GM04504 (cell line): ENCODE data around the gene CPNE5.

Experiments
- DNase-seq: peaks from one replicate; pipeline ENCODE4 v3.0.0-alpha.2; 2012; ENCODE audit warnings: low read depth

Gene CPNE5

DNA sequence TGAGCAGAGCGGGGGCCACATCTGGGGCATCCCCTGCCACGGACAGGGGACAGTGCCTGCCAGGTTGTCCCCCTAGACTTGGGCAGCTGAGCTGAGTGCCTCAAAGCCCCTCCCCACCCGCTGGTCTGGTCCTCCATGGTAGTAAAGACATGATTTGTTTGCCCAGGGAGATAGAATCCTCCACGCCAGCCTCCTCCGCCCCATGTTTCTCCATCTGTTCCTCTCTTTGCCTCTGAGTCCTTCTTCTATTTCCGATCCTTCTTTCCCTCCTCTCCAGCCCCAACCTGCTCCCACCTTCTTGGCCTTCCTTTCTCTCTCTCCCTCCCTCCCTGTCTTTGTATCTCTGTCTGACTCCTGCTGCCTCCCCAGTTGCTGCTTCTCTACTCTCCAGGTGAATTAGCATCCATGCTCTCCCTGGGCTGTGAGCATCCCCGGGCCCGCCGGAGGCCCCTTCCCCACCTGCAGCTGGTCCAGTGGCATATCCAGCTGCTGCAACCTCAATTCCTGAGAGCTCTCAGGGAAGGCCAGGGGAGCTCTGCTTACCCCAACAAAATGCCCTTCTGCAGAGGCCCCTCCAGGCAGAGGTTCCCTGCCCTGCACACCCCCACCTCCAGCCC, 45.8 kb downstream of the CPNE5 start:
- no peak for DNase-seq

DNA sequence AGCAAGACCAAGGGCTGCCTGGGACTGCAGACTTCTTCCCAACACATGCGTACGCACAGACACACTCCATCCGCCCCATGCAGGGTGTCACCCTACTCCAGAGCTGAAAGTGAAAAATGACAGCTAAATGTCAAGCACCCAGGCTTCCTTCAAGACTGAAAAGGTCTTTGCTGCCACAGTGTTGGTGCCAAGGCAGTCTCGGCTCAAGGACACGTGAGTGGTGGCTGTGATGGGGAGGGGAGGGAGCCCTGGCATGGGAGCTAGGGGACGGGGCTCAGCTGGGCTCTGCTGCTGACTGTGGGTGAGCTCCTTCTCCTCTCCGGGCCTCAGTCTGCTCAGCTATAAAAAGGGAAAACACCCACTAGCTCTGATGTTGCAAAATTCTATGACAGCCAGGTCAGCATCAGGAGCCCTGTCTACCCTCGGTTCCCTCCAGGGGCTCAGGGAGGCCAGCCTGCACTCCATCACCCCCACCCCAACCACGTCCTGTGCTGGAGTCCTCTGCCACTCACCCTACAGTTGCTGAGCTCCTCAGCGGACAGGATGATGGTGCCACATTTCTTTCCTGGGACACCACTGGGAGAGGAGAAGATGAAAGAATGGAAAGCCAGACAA, 47.6 kb downstream of the CPNE5 start:
- DNase-seq = no peak

DNA sequence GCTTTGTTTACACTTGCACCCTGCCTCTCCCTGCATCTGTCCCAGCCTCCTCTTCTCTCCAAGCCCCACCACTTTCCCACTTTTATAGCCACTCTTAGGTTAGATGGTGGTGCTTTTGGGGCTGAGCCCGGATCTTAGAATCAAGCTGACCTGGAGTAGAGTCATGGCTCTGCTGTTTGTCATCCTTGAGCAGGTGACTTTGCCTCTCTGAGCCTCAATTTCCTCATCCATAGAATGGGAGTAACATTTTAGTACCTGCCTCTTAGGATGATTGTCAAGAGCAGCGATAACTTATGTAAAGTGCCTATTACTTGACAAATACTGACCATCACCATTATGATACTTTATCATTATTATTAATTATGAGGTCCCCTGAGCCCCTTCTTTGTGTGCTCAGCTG, 48.2 kb downstream of the CPNE5 start:
- no peak for DNase-seq

DNA sequence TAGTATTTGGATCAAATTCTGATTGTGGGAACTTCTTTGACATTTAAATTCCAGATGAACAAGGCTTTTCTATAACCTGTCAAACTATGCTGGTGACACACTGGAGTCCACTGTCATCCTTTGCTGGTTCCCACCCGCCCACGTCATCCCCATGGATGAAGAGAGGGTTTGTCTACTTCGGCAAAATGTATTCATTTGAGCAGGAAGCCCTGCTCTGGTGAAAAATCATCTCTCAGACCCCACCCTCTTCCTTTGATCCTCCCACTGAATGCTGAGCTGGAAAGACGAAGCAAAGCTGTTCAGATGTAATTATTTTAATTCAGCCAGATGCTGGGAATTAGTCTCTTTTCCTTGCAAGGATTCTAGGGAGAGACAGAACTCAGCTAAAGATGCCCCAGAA, 50.5 kb downstream of the CPNE5 start:
- DNase-seq = no peak

DNA sequence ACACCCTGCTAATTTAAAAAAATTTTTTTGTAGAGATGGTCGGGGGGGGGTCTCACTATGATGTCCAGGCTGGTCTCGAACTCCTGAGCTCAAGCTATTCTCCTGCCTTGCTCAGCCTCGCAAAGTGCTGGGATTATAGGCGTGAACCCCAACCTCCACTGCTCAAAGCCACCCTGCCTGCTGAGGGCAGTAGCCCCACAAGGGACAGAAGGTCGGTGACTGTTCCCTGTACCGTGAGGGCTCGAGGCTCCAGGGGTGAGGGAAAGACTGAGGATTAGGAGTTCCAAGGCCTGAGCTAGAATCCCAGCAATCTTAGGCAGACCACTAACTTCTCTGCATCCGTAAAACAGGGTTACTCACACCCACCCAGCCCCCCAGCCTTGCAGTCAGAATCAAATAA, 51.1 kb downstream of the CPNE5 start:
- no peak for DNase-seq

DNA sequence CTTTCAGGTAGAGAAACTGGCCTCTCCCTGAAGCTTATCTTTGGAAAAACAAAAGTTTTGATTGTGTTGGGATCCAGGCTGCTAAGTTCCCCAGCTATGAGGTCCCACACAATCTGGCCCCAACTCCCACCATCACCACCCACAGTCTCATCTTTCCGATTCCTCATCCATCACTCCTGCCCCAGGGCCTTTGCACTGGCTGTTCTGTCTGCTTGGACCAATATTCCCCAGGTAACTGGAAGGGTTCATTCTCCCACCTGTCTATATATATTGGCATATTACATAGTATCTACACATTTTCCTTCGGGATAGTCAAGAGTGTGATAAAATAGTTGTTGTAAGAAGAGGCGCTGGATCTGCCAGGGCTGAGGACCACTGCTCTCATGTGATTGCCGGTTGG, 52.0 kb downstream of the CPNE5 start:
- DNase-seq = no peak

DNA sequence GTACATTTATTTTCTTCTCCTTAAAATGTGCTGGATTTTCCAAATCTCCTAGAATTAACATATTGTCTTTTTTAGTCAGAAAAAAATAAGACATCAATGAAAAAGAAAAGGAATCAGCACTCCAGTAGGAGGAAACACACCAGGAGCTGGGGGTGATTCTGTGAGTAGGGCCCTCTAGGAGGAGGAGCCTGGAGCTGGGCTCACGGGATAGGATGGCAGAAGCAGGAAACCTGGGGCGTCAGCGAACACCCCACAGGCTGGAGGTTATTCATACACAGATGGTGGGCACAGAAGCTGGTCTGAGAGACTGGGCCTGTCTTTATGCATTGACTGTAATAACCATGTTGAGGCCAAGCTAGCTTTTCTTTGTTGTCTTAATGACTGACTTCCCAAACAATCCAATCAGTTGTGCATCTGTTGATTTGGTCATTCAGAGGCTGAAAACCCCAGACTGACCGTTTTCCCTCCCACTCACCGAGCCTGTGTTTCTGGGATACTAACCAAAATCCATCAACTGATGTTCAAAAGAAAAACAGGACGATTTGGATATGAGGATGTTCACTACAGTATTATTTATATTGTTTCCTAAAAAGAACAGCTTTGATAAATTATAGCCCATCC, 53.1 kb downstream of the CPNE5 start:
- no peak for DNase-seq

DNA sequence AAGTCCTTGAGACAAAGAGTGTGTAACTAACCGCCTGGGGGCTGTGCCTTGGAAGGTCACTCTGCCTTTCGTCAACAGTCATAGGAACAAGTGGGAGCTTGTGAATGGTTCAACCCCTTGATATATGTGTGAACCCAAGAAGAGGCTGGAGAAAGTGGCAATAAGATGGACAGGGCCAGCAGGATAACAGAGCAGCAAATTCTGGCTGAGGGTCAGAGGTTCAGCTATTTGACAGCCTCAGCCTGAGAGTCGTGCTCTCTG, 54.9 kb downstream of the CPNE5 start:
- DNase-seq = no peak

DNA sequence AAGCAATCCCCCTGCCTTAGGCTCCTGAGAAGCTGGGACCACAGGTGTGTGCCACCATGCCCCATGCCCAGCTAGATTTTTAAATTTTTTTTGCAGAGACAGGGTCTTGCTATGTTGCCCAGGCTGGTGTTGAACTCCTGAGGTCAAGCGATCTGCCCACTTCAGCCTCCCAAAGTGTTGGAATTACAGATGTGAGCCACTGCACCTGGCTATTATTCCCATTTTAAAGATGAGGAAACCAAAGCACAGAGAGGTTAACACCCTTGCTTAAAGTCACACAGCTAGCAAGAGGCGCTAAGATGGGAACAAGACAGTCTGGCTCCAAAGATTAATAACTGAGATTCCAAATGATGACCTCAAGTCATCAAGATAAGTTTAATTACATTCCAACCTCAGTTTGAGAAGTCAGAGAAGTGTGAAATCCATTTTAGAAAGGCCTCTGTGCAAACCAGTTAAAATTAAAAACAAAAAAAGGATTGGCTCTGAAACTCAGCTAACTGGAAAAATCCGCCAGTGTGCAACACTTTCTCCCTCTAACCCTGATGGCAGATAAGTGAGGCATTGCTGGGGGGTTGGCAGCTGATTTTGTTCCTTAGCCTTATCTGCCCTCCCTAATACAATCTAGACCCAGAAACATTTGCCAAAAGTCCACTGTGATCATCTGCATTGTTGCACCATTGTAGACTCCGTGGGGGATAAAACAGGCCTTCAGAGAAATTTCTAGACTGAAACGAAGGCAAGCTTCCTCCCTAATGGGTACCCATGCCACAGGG, 55.5 kb downstream of the CPNE5 start:
- DNase-seq = no peak

DNA sequence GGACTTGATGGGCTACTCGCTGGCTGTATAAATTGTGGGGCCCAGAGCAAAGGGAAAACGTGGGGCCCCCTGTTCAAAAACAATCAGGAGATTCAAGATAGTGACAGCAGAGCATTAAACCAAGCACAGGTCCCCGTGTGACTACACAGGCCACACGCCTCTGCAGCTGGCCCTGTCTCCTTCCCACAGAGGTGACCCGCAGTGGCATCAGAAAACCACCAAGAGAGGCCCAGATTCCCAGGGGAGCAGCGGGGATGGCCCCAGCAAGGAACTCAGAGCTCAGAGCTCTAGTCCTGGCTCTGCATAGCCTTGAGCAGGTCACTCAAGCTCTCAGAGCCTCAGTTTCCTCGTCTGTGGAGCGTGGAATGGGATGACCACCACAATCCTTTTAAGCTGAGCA, 57.6 kb downstream of the CPNE5 start:
- DNase-seq = no peak

DNA sequence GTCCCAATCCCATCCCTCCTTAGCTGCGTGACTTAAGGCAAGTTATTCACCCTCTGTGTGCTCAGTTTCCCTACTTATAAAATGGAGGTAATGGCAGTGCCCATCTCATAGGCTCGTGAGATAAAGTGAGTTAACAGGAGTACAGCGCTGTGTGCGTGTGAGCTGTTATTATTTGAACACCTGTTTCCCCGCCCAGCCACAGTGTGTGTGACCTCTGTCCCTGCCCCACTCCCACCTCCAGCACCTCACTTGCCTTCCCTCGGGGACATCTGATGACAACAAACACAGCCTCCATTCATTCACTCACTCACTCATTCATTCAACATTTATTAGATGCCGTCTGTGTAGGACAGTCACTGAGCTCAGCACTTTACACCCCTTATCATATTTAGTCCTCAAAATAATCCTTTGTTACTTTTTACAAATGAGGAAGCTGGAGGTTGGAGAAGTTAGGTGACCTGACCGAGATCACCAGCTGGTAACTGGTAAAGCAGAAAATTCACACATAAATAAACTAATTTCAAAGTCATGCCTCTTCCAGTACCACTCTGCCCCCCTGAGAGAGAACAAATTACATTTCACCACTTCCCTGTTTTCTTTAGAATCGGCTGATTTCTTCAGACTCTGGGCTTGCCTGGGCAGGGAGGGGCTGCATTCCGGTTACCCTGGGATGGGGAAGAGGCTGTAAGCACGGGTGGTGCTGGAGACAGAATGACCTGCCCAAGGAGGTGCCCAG, 58.6 kb downstream of the CPNE5 start:
- no peak for DNase-seq

DNA sequence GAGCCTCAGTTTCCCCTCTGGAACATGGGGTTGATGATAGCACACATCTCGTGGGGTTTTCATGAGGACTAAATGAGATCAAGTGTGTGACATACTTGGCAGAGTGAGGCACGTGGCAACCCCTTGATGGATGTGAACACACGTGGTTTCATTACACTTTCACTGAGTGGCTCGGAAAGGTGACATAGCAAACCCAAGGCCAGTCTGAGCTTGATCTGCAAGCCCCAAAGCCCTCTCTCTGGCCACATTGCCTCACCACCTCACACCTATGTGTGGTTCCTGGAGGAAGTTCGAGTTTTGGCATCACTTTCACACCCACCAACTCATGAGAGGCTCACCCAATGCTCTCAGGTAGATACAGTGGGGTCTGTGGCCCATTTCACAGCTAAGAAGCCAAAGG, 60.0 kb downstream of the CPNE5 start:
- DNase-seq = no peak

DNA sequence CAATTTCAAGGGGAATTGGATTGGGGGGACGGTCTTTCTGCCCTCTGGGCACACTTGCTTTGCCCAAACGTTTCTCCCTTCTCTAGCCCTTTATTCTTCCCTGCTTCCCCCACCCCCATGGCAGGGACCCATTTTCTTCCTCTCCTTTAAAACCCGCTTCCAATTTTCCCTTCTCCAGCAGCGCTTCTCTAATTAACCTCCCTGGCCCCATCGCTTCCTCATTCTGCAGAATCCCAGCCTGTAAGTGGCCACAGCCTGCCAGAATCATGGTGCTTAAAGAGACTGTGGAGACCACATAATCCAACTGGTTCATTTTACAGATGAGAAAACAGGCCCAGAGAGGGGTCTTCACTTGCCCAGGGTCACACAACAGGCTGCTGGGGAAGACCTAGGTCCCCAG, 61.4 kb downstream of the CPNE5 start:
- no peak for DNase-seq

DNA sequence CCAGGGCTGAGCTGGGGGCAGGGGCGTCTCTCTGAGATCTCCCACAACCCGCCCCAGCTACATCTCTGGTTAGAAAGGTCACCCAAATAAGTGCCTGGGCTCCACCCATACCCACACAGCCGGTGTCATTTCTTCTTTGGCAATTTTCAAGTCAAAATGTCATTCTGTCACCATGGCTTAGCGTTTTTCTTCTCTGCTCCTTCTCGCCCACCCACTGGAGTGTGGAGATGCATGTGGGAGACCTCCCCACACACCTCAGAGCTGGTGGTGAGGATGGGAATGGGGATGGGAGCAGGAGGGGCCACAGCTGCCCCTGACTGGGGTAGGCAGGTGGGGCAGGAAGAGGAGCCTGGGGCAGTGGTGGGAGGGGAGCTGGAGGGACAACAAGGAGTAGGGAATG, 63.1 kb downstream of the CPNE5 start:
- no peak for DNase-seq

DNA sequence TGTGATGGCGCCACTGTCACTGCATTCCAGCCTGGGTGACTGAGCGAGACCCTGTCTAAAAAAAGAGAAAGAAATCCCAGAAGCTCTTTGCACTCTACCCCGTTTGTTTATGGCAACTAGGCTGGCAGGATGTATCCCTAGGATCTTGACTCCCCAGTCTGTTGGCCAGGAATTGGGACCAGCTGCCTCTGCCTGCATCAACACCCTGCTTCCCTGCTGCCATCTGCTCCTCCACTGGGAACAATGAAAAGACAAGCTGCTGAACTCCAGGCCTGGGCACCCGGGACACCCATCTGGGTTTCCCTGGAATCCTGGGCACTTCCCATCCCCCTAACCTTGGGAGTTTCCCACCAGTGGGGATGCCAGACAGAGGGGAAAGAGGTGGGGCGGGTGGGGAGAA, 64.9 kb downstream of the CPNE5 start:
- DNase-seq = no peak

DNA sequence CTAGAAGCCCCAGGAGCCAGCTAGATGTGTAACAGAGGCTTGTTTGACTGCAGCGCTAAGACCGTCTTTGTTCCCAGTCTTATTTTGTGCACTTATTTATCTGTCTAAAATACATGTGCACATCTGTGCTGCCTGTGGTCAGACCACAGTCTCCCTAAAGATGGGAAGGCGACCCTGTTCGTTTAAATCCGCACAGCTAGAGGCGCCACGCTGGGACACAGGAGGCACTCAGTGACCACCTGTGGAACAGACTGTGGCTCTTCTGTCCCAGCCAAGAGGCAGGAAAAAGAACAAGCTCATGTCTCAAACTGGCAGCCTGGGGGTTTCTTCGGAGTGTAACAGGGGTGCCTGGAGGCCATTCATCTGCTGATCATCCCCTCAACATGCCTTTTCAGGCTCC, 66.8 kb downstream of the CPNE5 start:
- no peak for DNase-seq

DNA sequence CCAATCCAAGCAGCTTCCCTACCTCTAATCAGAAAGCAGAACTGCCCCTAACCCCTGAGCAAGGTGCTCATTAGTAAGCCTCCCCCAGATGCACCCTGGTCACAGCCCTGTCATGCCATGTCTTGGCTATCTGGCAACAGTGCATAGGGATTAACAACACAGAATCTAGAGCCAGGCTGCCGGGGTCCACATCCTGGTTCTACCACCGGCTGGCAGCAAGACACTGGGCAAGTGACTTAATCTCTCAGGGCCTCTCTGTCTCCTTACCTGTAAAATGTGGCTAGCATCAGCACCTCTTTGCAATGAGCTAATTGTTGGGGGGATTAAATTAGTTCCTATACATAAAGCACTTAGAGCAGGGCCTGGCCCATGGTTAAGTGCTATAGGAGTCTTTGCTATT, 68.1 kb downstream of the CPNE5 start:
- DNase-seq = no peak

DNA sequence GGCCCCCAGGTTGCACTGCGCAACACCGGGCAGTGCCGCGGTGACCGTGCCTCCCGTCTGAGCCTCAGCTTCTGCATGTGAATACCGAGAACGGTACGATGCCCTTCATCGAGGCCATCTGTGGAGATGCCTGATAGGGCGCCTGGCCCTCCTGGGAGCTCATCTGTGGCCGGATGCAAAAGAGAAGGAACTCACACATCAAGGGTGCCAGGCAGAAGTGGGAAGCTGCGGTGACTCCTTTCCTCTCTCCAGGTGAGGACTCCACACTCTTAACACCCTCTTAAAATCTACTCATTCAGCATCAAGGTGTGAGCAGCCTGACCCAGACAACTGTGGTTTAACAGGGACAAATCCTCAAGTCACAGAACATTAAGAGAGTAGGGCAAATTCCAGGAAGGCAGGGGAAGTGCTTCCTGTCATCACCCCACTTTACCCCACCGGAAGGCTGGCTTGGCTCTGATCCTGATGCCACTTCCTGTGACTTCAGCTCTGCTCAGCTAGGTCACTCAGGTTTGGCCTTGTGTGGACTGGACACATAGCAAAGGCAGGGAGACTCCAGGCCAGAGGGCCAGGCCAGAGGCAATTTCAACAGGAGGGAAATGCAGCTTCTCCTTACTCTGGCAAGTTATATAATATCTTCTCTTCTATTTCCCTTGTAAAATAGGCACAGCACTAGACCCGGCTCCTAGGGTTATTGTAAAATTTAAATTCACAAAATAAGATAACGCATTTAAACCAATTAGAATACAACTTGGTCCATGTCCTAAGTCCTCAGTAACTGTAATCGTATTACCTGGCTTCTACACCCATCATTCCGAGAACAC, 69.4 kb downstream of the CPNE5 start:
- DNase-seq = peak; percentile 35

DNA sequence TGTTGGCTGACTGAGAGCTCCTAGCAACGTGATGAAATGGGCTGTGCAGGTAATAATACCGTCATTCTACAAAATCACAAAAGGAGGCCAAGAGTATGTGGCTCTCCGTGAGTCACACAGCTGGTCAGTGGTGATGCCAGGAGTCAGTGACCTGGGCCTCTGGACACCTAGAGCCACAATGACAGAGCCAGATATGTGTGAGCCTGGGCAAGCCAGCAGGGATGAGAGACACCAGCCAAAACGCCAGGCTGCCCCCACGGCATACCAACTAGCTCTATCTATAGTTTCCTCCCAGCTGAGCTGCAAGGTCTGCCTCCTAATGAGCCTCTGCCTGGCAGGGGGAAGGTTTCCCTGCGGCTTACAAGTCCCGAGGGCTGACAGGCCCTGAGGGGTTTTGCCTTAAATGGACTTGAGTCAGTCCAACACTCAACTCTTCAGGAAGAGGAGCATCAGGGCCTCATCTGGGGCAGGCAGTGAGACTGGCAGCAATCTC, 70.0 kb downstream of the CPNE5 start:
- no peak for DNase-seq

DNA sequence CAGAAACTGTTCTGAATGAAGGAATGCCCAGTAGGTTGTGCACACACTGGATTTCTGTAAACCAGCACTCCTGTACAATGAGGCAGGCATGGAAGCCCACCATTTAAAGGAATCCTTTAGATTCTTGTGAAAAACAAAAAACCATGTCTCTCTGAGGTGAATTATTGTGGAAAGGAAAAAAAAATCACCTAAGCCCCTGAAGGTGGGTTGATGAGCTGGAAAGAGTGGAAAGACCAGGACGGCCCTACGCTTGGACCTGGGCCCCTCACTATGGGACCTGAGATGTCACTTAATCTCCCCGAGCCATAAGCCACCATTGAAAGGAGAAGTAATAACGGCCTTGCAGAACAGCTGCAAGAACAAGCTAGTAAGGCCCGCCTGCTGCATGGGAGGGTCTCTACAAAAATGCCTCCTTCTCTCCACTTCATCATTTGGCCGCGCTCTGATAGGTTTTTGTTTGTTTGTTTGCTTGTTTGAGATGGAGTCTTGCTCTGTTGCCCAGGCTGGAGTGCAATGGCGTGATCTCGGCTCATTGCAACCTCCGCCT, 72.8 kb downstream of the CPNE5 start:
- no peak for DNase-seq
